ENCODE measurements around the gene ADCY7.

Gene ADCY7

GRCh38 chr16:50247123-50247905 lies 19.0 kb upstream of the ADCY7 start:
- TF ChIP-seq MAX (IDR thresholded peaks at IDR 0.05; ENCODE audit: low read depth, low read length) (no peak), MYC (IDR thresholded peaks at IDR 0.05; ENCODE audit: low read depth, low read length) (no peak), POLR2A (IDR thresholded peaks at IDR 0.05; ENCODE audit: extremely low read depth, insufficient read length) (no peak), CTCF (IDR thresholded peaks at IDR 0.05; ENCODE audit: low read depth, low read length) (no peak)
- peak overlapping the region; percentile 61 for H3K4me3 ChIP-seq (ENCODE audit: low read depth, low read length)
- no peak for DNase-seq (ENCODE audit: low read depth)

GRCh38 chr16:50247906-50248608 lies 18.3 kb upstream of the ADCY7 start:
- TF ChIP-seq MYC (IDR thresholded peaks at IDR 0.05; ENCODE audit: low read depth, low read length) (no peak), CTCF (IDR thresholded peaks at IDR 0.05; ENCODE audit: low read depth, low read length) (no peak), POLR2A (IDR thresholded peaks at IDR 0.05; ENCODE audit: extremely low read depth, insufficient read length) (no peak), MAX (IDR thresholded peaks at IDR 0.05; ENCODE audit: low read depth, low read length) (no peak)
- no peak for DNase-seq (ENCODE audit: low read depth)
- no peak overlapping the region for H3K4me3 ChIP-seq (ENCODE audit: low read depth, low read length)

- TF ChIP-seq CTCF (IDR thresholded peaks at IDR 0.05; ENCODE audit: low read depth, low read length) (no peak), MYC (IDR thresholded peaks at IDR 0.05; ENCODE audit: low read depth, low read length) (no peak), POLR2A (IDR thresholded peaks at IDR 0.05; ENCODE audit: extremely low read depth, insufficient read length) (no peak), MAX (IDR thresholded peaks at IDR 0.05; ENCODE audit: low read depth, low read length) (no peak)
- no peak for DNase-seq (ENCODE audit: low read depth)
- no peak overlapping the region for H3K4me3 ChIP-seq (ENCODE audit: low read depth, low read length)
Measured at GRCh38 chr16:50248845-50249244, 17.5 kb upstream of the ADCY7 start.

- peak; percentile 61 for DNase-seq (ENCODE audit: low read depth)
- no peak overlapping the region for H3K4me3 ChIP-seq (ENCODE audit: low read depth, low read length)
- TF ChIP-seq MYC (IDR thresholded peaks at IDR 0.05; ENCODE audit: low read depth, low read length), result no peak
- TF ChIP-seq CTCF (IDR thresholded peaks at IDR 0.05; ENCODE audit: low read depth, low read length), result no peak
- no peak for TF ChIP-seq MAX (IDR thresholded peaks at IDR 0.05; ENCODE audit: low read depth, low read length)
- no peak for TF ChIP-seq POLR2A (IDR thresholded peaks at IDR 0.05; ENCODE audit: extremely low read depth, insufficient read length)
Measured at GRCh38 chr16:50251375-50252081, 14.8 kb upstream of the ADCY7 start.

GRCh38 chr16:50252082-50252611 lies 14.2 kb upstream of the ADCY7 start:
- DNase-seq (ENCODE audit: low read depth), result no peak

More at GRCh38 chr16:50252082-50252611, 14.2 kb upstream of the ADCY7 start:
- TF ChIP-seq MAX (IDR thresholded peaks at IDR 0.05; ENCODE audit: low read depth, low read length) (no peak), MYC (IDR thresholded peaks at IDR 0.05; ENCODE audit: low read depth, low read length) (no peak), CTCF (IDR thresholded peaks at IDR 0.05; ENCODE audit: low read depth, low read length) (no peak), POLR2A (IDR thresholded peaks at IDR 0.05; ENCODE audit: extremely low read depth, insufficient read length) (no peak)
- no peak overlapping the region for H3K4me3 ChIP-seq (ENCODE audit: low read depth, low read length)
